ENCODE data around the gene SLC2A6.

The SLC2A6 gene

GRCh38 chr9:133478851-133479711, at the start of gene SLC2A6:
TSS of gene SLC2A6 (minus strand) at chr9:133479099. CDS start at chr9:133479059, 40 bp downstream.
- ATAC-seq (peak; percentile 97), DNase-seq (peak; percentile 90)

- no peak for DNase-seq
- ATAC-seq: no peak
These were observed 49.3 kb upstream of the SLC2A6 start for GRCh38 chr9:133528001-133528875.

- ATAC-seq: no peak
- no peak for DNase-seq
These were observed 48.6 kb upstream of the SLC2A6 start for GRCh38 chr9:133527444-133527920.

- peak; percentile 4 for ATAC-seq
- DNase-seq: no peak
These were observed 47.9 kb upstream of the SLC2A6 start for GRCh38 chr9:133526721-133527321.

- ATAC-seq (no peak), DNase-seq (no peak)
These were observed 46.8 kb upstream of the SLC2A6 start for GRCh38 chr9:133525677-133526076.

GRCh38 chr9:133524679-133525228, 45.9 kb upstream of the SLC2A6 start, which contains the start of gene MYMK:
TSS of gene MYMK (minus strand) at chr9:133524959. CDS start at chr9:133524844, 115 bp downstream.
- DNase-seq (no peak), ATAC-seq (no peak)

GRCh38 chr9:133524146-133524545, 45.2 kb upstream of the SLC2A6 start:
- DNase-seq (no peak), ATAC-seq (no peak)

GRCh38 chr9:133523106-133523505, 44.2 kb upstream of the SLC2A6 start:
- DNase-seq (no peak), ATAC-seq (no peak)

- ATAC-seq: no peak
- no peak for DNase-seq
These were observed 43.4 kb upstream of the SLC2A6 start for GRCh38 chr9:133522073-133522910.

GRCh38 chr9:133521122-133522072, 42.5 kb upstream of the SLC2A6 start:
- DNase-seq: no peak
- ATAC-seq: no peak

GRCh38 chr9:133520121-133520835, 41.4 kb upstream of the SLC2A6 start:
- ATAC-seq: no peak
- no peak for DNase-seq

- DNase-seq (no peak), ATAC-seq (no peak)
These were observed 40.8 kb upstream of the SLC2A6 start for GRCh38 chr9:133519693-133520092.

- ATAC-seq (no peak), DNase-seq (no peak)
These were observed 40.0 kb upstream of the SLC2A6 start for GRCh38 chr9:133518706-133519449.

- ATAC-seq: no peak
These were observed 39.3 kb upstream of the SLC2A6 start for GRCh38 chr9:133518200-133518599.

GRCh38 chr9:133517711-133518110, 38.8 kb upstream of the SLC2A6 start:
- DNase-seq (no peak), ATAC-seq (no peak)

More at GRCh38 chr9:133518200-133518599, 39.3 kb upstream of the SLC2A6 start:
- no peak for DNase-seq

GRCh38 chr9:133516961-133517350, 38.1 kb upstream of the SLC2A6 start:
- ATAC-seq (no peak), DNase-seq (no peak)

GRCh38 chr9:133516256-133516960, 37.5 kb upstream of the SLC2A6 start:
- ATAC-seq: no peak
- DNase-seq: no peak
